ENCODE measurements around the gene ACSL6. TPM values are rescaled to one million over a fixed set of nuclear protein-coding genes. Genes with fewer than 3 reads are reported as not detected.

The ACSL6 gene
- polyA plus RNA-seq, 1 experiment: not detected

- CTCF ChIA-PET: interaction anchor here (1.8 kb wide), 1 partner anchor 13 kb away, joined by 14 read pairs; no protein-coding TSS in a partner anchor
- H3K27me3 ChIP-seq (ENCODE audit: control insufficient read depth, insufficient read depth, low read length): peaks cover 8% of the 10 kb centered on the region
Observed at GRCh38 chr5:132050661-132051552, 39.4 kb upstream of the ACSL6 start.

GRCh38 chr5:132050136-132050535 lies 38.7 kb upstream of the ACSL6 start:
- ChIA-PET POLR2A (no interaction called here), CTCF (interaction anchor here (1.8 kb wide), 1 partner anchor 14 kb away, joined by 14 read pairs; no protein-coding TSS in a partner anchor)
- TF ChIP-seq CTCF (IDR thresholded peaks at IDR 0.05; ENCODE audit: insufficient read depth, low read depth, low read length): no peak
- Histone ChIP-seq H3K36me3 (ENCODE audit: control insufficient read depth, insufficient read depth, low read length) (no peaks in the 10 kb centered on the region), H3K4me3 (ENCODE audit: low read depth, low read length) (no peak overlapping the region), H3K27me3 (ENCODE audit: control insufficient read depth, insufficient read depth, low read length) (peaks cover 8% of the 10 kb centered on the region)
- DNase-seq (ENCODE audit: low read depth): no peak

More at GRCh38 chr5:132050661-132051552, 39.4 kb upstream of the ACSL6 start:
- POLR2A ChIA-PET: no interaction called here
- no peak for TF ChIP-seq CTCF (IDR thresholded peaks at IDR 0.05; ENCODE audit: insufficient read depth, low read depth, low read length)
- no peak overlapping the region for H3K4me3 ChIP-seq (ENCODE audit: low read depth, low read length)
- H3K36me3 ChIP-seq (ENCODE audit: control insufficient read depth, insufficient read depth, low read length): no peaks in the 10 kb centered on the region
- DNase-seq (ENCODE audit: low read depth): no peak

GRCh38 chr5:132049559-132049958 lies 38.1 kb upstream of the ACSL6 start:
- Histone ChIP-seq H3K27me3 (ENCODE audit: control insufficient read depth, insufficient read depth, low read length) (peaks cover 8% of the 10 kb centered on the region), H3K4me3 (ENCODE audit: low read depth, low read length) (no peak overlapping the region), H3K36me3 (ENCODE audit: control insufficient read depth, insufficient read depth, low read length) (no peaks in the 10 kb centered on the region)
- CTCF ChIA-PET: interaction anchor here (1.8 kb wide), 1 partner anchor 14 kb away, joined by 14 read pairs; no protein-coding TSS in a partner anchor
- DNase-seq (ENCODE audit: low read depth): no peak
- POLR2A ChIA-PET: no interaction called here
- no peak for TF ChIP-seq CTCF (IDR thresholded peaks at IDR 0.05; ENCODE audit: insufficient read depth, low read depth, low read length)

- Histone ChIP-seq H3K4me3 (ENCODE audit: low read depth, low read length) (no peak overlapping the region), H3K27me3 (ENCODE audit: control insufficient read depth, insufficient read depth, low read length) (peaks cover 6% of the 10 kb centered on the region), H3K36me3 (ENCODE audit: control insufficient read depth, insufficient read depth, low read length) (no peaks in the 10 kb centered on the region)
- no peak for DNase-seq (ENCODE audit: low read depth)
- CTCF ChIA-PET: interaction anchor here (1.8 kb wide), 1 partner anchor 15 kb away, joined by 14 read pairs; no protein-coding TSS in a partner anchor
- POLR2A ChIA-PET: no interaction called here
- TF ChIP-seq CTCF (IDR thresholded peaks at IDR 0.05; ENCODE audit: insufficient read depth, low read depth, low read length): no peak
Observed at GRCh38 chr5:132049093-132049492, 37.6 kb upstream of the ACSL6 start.

- ChIA-PET CTCF (no interaction called here), POLR2A (no interaction called here)
Observed at GRCh38 chr5:132046880-132047299, 35.4 kb upstream of the ACSL6 start.

More at GRCh38 chr5:132046880-132047299, 35.4 kb upstream of the ACSL6 start:
- peaks cover 4% of the 10 kb centered on the region for H3K27me3 ChIP-seq (ENCODE audit: control insufficient read depth, insufficient read depth, low read length)
- H3K36me3 ChIP-seq (ENCODE audit: control insufficient read depth, insufficient read depth, low read length): no peaks in the 10 kb centered on the region
- H3K4me3 ChIP-seq (ENCODE audit: low read depth, low read length): no peak overlapping the region
- no peak for TF ChIP-seq CTCF (IDR thresholded peaks at IDR 0.05; ENCODE audit: insufficient read depth, low read depth, low read length)
- DNase-seq (ENCODE audit: low read depth): no peak

Measured in BJ (cell line).